Measurements from ENCODE around the gene MSI2. TPM values are rescaled to one million over a fixed set of nuclear protein-coding genes. Genes with fewer than 3 reads are reported as not detected.

Gene MSI2
- total RNA-seq, 1 experiment from 2014 or later: 174 TPM

GRCh38 chr17:57425903-57426880 is 169.9 kb downstream of the MSI2 start:
- no peak overlapping the region for H3K27ac Mint-ChIP-seq (ENCODE audit: unreplicated experiment)
- BruUV-seq (replicated peaks): no TSS peak

GRCh38 chr17:57429966-57430365 is 173.6 kb downstream of the MSI2 start:
- POLR2A ChIA-PET: no interaction called here
- Mint-ChIP-seq H3K36me3 (ENCODE audit: insufficient read depth, unreplicated experiment) (peaks cover 38% of the 10 kb centered on the region), H3K4me3 (ENCODE audit: unreplicated experiment) (no peak overlapping the region), H3K27me3 (ENCODE audit: insufficient read depth, unreplicated experiment) (no peaks in the 10 kb centered on the region), H3K27ac (ENCODE audit: unreplicated experiment) (peak overlapping the region; percentile 31), H3K9me3 (ENCODE audit: unreplicated experiment) (no peaks in the 10 kb centered on the region), H3K4me1 (ENCODE audit: low read depth, unreplicated experiment) (peaks cover 31% of the 10 kb centered on the region)
- intact Hi-C loops (cut with micrococcal nuclease; ENCODE audit: unreplicated experiment): loop anchor here (10.0 kb wide), 1 partner anchor 295 kb away; no protein-coding TSS in a partner anchor
- no peaks in the 10 kb centered on the region for H3K9me3 ChIP-seq
- no TSS peak for BruUV-seq (replicated peaks)
- DNase-seq: no peak
- no peak overlapping the region for H3K4me3 ChIP-seq (ENCODE audit: low read depth, low read length)
- CTCF ChIA-PET: no interaction called here
- no peaks in the 10 kb centered on the region; the same call in 1 of the 2 replicates for H3K36me3 ChIP-seq (ENCODE audit: control insufficient read depth, insufficient read depth, low read length)
- TF ChIP-seq, protein P1, sequence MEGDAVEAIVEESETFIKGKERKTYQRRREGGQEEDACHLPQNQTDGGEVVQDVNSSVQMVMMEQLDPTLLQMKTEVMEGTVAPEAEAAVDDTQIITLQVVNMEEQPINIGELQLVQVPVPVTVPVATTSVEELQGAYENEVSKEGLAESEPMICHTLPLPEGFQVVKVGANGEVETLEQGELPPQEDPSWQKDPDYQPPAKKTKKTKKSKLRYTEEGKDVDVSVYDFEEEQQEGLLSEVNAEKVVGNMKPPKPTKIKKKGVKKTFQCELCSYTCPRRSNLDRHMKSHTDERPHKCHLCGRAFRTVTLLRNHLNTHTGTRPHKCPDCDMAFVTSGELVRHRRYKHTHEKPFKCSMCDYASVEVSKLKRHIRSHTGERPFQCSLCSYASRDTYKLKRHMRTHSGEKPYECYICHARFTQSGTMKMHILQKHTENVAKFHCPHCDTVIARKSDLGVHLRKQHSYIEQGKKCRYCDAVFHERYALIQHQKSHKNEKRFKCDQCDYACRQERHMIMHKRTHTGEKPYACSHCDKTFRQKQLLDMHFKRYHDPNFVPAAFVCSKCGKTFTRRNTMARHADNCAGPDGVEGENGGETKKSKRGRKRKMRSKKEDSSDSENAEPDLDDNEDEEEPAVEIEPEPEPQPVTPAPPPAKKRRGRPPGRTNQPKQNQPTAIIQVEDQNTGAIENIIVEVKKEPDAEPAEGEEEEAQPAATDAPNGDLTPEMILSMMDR (IDR thresholded peaks at IDR 0.05; ENCODE audit: insufficient read depth in 1 of 2, low read depth in 1 of 2, low read length in 1 of 2, severe bottlenecking in 1 of 2, unreplicated experiment in 1 of 2): no peak
- peaks cover 12% of the 10 kb centered on the region for H3K4me1 ChIP-seq
- H3K27me3 ChIP-seq (replicated peaks; ENCODE audit: control insufficient read depth, insufficient read depth, low read length): no peaks in the 10 kb centered on the region

More at GRCh38 chr17:57425903-57426880, 169.9 kb downstream of the MSI2 start:
- H3K27me3 Mint-ChIP-seq (ENCODE audit: insufficient read depth, unreplicated experiment): no peaks in the 10 kb centered on the region
- ChIA-PET CTCF (interaction anchor here (1.0 kb wide), 1 partner anchor 183 kb away, joined by 3 read pairs; no protein-coding TSS in a partner anchor), POLR2A (no interaction called here)
- intact Hi-C loops (cut with micrococcal nuclease; ENCODE audit: unreplicated experiment): no loop called here
- no peak overlapping the region for H3K4me3 ChIP-seq (ENCODE audit: low read depth, low read length)
- H3K36me3 ChIP-seq (ENCODE audit: control insufficient read depth, insufficient read depth, low read length): no peaks in the 10 kb centered on the region
- no peak overlapping the region for H3K4me3 Mint-ChIP-seq (ENCODE audit: unreplicated experiment)
- H3K27me3 ChIP-seq (replicated peaks; ENCODE audit: control insufficient read depth, insufficient read depth, low read length): no peaks in the 10 kb centered on the region
- TF ChIP-seq, protein P1 (IDR thresholded peaks at IDR 0.05; ENCODE audit: insufficient read depth in 1 of 2, low read depth in 1 of 2, low read length in 1 of 2, severe bottlenecking in 1 of 2, unreplicated experiment in 1 of 2): no peak
- peaks cover 36% of the 10 kb centered on the region for H3K36me3 Mint-ChIP-seq (ENCODE audit: insufficient read depth, unreplicated experiment)
- no peaks in the 10 kb centered on the region for H3K9me3 ChIP-seq
- H3K4me1 Mint-ChIP-seq (ENCODE audit: low read depth, unreplicated experiment): peaks cover 22% of the 10 kb centered on the region
- H3K9me3 Mint-ChIP-seq (ENCODE audit: unreplicated experiment): no peaks in the 10 kb centered on the region
- DNase-seq: no peak
- H3K4me1 ChIP-seq: peaks cover 5% of the 10 kb centered on the region

DNA sequence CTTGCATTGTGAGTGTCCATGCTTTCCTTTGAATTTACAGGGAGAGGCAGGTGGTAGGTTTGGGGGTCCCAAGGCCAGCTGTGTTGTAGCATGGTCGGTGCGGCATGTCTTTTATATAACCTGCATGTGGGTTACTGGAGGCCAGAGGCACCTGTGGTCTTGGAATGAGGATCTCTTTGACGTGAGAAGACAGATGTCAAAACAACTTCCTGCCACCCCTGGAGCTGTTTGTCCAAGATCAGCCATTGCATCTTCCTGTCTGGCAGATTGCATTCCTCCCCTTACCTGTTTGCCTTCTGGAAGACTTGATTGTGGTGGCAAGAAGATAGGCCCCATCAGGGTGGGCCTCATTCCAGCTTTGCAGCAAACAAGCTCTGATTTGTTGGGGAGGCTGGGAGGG is 175.1 kb downstream of the MSI2 start:
- peaks cover 41% of the 10 kb centered on the region for H3K36me3 Mint-ChIP-seq (ENCODE audit: insufficient read depth, unreplicated experiment)
- H3K4me3 ChIP-seq (ENCODE audit: low read depth, low read length): no peak overlapping the region
- H3K27me3 Mint-ChIP-seq (ENCODE audit: insufficient read depth, unreplicated experiment): no peaks in the 10 kb centered on the region
- intact Hi-C loops (cut with micrococcal nuclease; ENCODE audit: unreplicated experiment): loop anchor here (10.0 kb wide), 1 partner anchor 297 kb away; no protein-coding TSS in a partner anchor
- H3K27ac Mint-ChIP-seq (ENCODE audit: unreplicated experiment): peak overlapping the region; percentile 33
- H3K36me3 ChIP-seq (ENCODE audit: control insufficient read depth, insufficient read depth, low read length): no peaks in the 10 kb centered on the region; the same call in 1 of the 2 replicates
- TF ChIP-seq, protein P1 (IDR thresholded peaks at IDR 0.05; ENCODE audit: insufficient read depth in 1 of 2, low read depth in 1 of 2, low read length in 1 of 2, severe bottlenecking in 1 of 2, unreplicated experiment in 1 of 2): no peak
- no TSS peak for BruUV-seq (replicated peaks)
- no peaks in the 10 kb centered on the region for H3K27me3 ChIP-seq (replicated peaks; ENCODE audit: control insufficient read depth, insufficient read depth, low read length)
- H3K4me3 Mint-ChIP-seq (ENCODE audit: unreplicated experiment): no peak overlapping the region
- H3K4me1 ChIP-seq: peaks cover 16% of the 10 kb centered on the region
- ChIA-PET CTCF (interaction anchor here (0.9 kb wide), 1 partner anchor 189 kb away, joined by 5 read pairs; no protein-coding TSS in a partner anchor), POLR2A (no interaction called here)
- no peak for DNase-seq
- H3K9me3 ChIP-seq: no peaks in the 10 kb centered on the region
- H3K4me1 Mint-ChIP-seq (ENCODE audit: low read depth, unreplicated experiment): peaks cover 45% of the 10 kb centered on the region
- no peaks in the 10 kb centered on the region for H3K9me3 Mint-ChIP-seq (ENCODE audit: unreplicated experiment)
